GM18951 (cell line): Measurements from ENCODE around the gene COL5A1.

Experiments
- POLR2A ChIP-seq: IDR thresholded peaks from 4 replicates; pipeline ENCODE4 v1.6.1; 2011; ENCODE audit warnings: mild to moderate bottlenecking; ENCODE audit not compliant: insufficient read length, insufficient read depth; ENCODE audit errors: extremely low read depth
- in situ Hi-C: fragments of 300-500 bp; cut with MboI; formaldehyde crosslinking; loops from one replicate; pipeline ENCODE4 v1.12.0; 2022; ENCODE audit warnings: low sequenced_read_pairs, mixed read lengths, inconsistent platforms; ENCODE audit not compliant: unreplicated experiment

The COL5A1 gene

GRCh38 chr9:134641173-134641989 lies at the start of gene COL5A1:
COL5A1 (plus strand) TSS chr9:134641803; CDS start chr9:134642188, 385 bp downstream.
- in situ Hi-C loops, result no loop called here
- no peak for TF ChIP-seq POLR2A

DNA sequence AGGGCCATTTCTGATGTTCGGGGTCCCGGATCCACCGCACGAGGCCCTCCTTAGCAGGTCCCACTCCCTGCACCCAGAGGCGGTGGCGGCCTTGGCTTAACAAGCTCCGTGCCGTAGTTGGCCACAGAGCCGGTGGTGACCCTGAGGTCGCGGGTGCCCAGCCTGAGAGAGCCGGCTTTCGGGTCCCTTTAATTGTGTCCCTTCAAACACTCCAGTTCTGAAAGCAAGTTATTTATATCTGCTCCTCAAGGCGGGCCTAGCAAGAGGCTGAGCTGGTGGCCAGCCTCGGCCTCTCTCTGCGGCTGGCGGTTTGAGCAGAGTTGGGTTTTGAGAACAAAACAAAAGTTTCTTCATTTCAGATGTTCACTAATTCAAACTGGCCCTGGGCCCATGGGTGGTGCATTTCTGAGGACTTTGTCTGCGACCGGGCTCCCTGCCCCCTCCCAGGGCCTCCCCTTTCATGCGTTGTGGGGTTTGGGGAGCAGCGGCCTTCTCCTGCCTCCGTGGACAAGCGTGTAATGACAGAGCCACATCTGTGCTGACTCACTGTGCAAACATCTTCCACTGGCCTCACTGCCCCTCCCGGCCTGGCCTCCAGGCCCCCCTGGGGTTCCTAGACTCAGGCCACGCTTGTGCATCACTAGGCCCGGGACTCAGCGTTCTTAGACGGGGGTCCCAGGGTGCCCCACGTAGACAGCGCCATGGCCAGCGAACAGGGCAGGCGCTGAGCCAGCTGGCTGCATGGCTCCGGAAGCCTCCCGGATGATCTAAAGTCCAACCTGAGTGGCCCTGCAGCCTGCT lies 49.4 kb upstream of the COL5A1 start:
- in situ Hi-C loops, result no loop called here
- TF ChIP-seq POLR2A, result no peak

DNA sequence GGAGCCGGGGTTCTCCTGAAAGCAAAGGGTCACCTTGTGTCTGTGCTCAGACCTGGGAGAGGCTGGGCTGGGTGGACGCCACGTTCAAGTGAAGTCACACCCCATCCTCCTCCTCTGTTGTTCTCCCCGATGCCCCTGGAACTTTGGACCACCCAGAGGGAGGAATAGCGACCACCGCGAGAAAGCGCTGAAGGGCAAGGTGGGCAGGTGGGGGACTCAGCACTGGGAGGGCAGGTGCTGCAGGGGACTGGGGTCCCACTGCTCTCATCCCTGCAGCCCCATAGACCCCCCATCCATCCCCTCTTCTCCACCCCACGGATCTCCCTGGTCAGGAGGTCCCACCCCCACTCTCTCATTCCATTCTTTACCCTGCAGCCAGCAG lies 48.8 kb upstream of the COL5A1 start:
- in situ Hi-C loops, result no loop called here
- TF ChIP-seq POLR2A, result no peak

DNA sequence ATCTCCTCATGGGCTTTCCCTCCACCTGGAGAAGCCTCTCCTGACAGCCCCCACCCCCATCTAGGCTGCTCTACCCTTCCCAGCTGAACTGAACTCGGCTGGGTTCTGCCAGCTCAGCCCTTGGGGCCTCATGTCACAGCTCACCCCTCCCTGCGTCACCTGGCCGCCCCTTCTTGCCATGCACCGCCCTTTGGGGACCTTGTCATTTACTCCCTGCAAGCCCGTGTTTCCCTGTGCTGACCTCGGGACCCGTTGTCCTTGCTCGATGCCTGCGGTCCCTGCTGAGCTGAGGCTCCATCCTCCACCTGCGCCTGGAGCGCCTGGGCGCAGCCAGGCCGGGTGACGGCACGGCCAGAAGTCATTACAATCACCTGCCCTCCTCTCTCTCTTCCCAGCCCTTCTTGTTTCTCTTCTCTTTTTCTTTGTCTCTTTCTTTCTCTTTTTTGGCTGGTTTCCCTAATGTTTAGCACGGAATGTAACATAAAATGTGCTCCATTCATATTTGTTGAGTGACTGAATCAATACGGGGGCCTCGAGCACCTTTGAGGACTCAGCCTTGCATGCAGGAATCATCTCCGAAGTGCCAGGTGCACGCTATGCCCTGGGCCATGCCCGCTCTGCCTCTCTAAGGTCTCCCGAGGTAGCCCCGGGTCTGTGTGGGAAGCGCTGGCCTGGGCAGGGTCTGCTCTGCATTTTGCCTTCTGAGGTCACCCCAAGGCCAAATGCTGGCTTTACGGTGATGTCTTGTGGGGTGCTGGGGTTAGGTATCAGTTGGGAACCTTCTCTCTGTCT lies 48.1 kb upstream of the COL5A1 start:
- no peak for TF ChIP-seq POLR2A
- in situ Hi-C loops, result no loop called here

GRCh38 chr9:134594078-134594941 lies 47.3 kb upstream of the COL5A1 start:
- TF ChIP-seq POLR2A, result no peak
- in situ Hi-C loops, result no loop called here

- in situ Hi-C loops, result no loop called here
- TF ChIP-seq POLR2A, result no peak
Measured at GRCh38 chr9:134595014-134595413, 46.6 kb upstream of the COL5A1 start.

DNA sequence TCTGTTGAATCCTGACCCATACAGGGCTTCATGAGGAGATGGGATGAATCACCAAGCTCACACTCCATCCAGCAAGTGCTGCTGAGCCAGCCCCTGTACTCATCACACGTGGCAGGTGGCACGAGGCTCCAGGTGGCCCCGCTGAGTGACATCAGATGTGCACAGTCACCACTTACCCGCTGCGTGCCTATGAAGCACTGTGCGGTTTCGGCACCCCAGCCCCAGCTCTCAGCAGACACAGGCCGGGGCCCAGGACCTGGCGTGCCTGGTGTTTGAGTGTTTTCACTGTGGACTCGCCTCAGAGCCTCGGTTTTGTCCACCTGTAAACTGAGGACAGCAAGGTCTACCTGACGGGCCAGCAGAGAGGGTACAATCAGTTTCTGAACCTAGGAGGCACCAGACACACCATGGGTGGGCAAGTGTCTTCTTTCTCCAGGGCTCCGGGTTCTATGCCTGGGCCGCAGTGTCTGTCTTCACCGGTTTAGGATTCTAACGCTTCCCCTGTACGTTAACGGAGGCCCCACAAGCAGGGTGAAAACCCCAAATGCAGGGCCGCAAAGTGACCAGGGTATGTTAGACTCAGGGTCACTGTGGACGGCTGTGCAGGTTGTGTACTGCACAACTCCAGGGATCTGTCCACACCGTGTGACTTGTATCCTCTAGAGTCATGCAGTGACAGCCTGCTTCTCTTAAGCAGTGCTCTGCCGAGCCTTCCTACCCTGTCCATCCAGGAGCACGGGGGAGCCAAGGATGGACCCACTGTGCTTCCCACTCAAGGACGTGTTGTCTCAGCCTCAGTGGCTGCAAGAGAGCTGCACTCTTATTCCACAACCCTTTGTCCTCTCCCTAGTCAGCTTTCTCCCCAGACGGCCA lies 44.3 kb upstream of the COL5A1 start:
- no peak for TF ChIP-seq POLR2A
- in situ Hi-C loops, result no loop called here

DNA sequence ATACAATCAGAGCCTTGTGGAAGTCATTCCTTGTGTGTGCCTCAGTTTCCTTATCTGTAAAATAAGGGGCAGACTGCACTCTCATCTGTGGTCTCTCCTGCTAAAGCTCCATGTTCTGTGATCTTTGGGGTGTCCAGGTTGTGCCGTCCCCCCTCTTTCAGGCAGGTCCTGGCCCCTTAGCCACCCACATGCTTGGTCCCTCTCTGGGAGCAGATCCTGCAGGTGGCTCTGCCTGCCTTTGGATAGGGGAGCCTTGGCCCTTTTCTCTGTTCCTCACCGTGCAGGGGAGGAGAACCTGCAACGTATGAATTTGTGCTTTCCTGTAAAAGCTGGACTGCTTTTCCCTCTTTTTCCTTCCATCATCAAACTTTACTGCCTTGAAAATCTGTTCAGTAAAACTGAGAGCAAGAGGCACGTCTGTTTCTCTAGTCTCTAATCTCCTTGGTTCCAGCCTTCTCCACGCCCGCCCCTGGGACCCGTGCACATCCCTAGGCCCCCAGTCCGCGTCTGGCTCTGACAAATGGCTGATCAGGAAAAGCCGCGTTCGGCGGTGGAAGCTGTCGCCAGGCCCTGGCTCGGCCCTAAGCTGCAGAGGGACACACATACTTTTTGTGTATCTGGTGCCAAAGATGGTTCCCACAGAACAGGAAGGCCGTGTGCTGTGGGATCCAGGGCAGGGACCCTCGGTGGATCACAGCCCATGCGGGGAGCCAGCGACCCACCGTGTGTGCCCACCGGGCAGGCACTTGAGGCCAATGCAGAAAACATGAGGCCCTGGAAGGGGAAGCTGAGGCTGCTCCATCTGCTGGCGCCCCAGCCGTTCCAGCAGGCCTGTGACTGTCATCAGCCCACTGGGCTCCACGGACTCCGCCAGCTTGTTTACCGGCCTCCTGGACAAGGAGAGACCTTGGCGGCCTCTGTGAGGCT lies 43.4 kb upstream of the COL5A1 start:
- in situ Hi-C loops, result no loop called here
- no peak for TF ChIP-seq POLR2A

- in situ Hi-C loops, result no loop called here
- no peak for TF ChIP-seq POLR2A
Measured at GRCh38 chr9:134598884-134599245, 42.7 kb upstream of the COL5A1 start.

DNA sequence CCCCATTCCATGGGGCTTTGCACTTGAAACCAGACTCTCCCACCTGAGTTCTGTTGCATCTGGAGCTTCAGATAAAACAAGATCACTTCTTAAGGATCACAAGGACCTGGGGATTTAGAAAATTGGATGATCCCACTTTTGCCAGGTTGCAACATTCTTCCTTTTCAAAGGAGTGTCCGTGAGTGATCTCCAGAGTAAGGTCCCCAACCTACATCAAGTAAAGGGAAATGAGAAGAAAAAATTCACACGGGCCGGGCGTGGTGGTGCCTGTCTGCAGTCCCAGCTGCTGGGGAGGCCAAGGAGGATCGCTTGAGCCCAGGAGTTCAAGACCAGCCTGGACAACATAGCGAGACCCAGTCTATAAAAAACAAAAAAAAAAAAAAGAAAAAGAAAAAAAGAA lies 41.2 kb upstream of the COL5A1 start:
- in situ Hi-C loops, result no loop called here
- TF ChIP-seq POLR2A, result no peak
